ENCODE data around the gene SPATA21.
"Not testable (repeated sequence)": the region's sequence is repeated elsewhere in the genome, so short reads cannot be mapped to it uniquely, and the experiment has no call there.

SPATA21 gene

GRCh38 chr1:16436946-16437474 lies at the start of gene SPATA21:
Gene SPATA21 (minus strand): TSS chr1:16437424. CDS start chr1:16431371, 6,053 bp downstream.
- DNase-seq: no peak

- DNase-seq: not testable (repeated sequence)
These were observed 49.8 kb upstream of the SPATA21 start for GRCh38 chr1:16487011-16487410.

GRCh38 chr1:16486316-16486715 lies 49.1 kb upstream of the SPATA21 start:
- not testable (repeated sequence) for DNase-seq

GRCh38 chr1:16484931-16485330 lies 47.7 kb upstream of the SPATA21 start:
- no peak for DNase-seq

DNA sequence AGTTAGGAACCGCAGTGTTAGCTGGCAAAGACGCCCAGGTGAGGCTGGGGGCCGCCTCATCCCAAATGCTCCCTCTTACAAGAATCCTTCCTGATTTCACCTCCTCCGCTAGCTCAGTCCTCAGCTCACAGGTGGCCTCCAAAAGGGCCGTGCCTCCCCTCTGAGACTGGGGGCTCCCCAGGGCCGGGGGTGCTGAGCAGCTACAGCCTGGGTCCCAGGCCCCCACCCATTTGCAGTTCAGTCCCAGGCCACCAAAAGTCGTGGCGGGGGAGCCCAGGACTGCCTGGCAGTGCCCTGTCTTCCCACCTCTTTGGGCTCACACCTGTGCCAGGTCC lies 47.2 kb upstream of the SPATA21 start:
- DNase-seq: no peak

DNA sequence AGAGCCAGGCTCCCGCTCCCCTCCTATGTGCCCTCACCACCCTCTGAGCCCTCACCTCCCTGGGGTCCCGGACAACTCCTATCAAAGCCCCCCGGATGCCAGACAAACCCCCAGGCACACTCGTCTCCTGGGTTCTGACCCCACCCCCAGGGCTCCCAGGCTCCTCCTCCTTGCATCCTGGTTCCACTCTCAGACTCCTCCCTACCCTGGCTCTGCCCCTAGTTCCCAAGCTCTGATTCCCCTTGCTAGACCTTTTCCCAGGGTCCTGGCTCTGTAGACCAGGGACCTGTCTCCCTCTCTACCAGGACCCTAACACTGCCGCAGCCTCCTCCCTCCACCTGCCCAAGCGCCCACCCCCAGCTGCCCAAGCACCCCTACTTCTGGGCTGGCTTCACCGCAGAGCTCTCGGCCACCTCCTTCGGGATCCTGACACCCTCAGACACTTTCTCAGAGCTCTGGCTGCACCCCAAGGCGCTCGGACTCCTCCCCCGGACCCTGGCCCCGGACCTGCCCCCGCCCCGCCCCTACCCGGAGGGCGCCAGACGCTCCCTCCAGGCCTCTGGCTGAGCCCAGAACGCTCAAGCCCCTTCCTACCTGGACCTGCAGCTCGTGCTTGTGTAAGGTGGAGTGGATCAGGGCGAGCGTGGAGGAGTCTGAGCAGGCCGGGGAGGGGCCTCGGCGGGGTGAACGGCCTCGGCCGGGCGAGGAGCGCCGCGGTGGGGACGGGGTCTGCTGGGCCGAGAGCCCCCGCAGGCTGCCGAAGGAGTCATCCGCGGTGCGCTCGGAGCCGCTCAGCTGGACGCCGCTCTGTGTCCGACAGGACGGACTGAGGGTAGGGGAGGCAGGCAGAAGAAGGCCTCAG lies 46.6 kb upstream of the SPATA21 start:
- not testable (repeated sequence) for DNase-seq

DNA sequence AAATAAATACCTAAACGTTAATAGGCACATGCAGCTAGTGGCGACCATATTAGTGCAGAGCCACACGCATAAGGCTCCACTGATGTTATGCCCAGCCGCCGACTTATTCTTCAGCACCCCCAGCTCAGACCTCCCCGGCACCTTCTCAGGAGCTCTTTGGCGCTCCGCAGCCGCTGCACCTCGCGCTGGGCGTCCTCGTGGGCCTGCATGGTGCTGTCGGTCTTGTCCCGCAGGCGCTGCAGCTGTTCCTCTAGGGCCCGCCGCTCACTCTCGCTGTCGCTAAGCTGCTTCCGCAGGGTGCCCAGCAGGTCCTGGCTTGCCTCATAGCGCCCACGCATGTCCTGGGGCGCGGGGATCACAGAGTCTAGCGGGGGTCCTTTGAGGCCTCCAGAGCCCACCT lies 45.9 kb upstream of the SPATA21 start:
- not testable (repeated sequence) for DNase-seq

DNA sequence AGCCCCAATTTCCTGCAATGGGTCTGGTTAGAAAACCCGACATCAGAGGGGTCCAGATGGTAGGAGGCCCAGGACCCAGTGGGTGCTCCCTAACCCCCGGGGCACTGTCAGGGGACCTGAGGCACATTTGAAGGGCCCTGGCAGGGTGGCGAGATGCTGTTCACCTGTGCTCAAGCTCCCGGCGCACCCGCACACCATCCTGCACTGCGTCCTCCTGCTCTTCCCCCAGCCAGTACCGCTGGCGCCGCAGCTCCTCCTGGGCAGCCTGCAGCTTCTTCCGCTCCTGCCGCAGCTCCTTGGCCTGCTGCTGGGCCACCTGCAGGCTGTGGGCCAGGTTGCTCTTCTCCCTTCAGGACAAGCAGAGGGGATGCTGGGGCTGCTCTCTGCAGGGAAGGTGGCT lies 40.9 kb upstream of the SPATA21 start:
- DNase-seq: no peak

DNA sequence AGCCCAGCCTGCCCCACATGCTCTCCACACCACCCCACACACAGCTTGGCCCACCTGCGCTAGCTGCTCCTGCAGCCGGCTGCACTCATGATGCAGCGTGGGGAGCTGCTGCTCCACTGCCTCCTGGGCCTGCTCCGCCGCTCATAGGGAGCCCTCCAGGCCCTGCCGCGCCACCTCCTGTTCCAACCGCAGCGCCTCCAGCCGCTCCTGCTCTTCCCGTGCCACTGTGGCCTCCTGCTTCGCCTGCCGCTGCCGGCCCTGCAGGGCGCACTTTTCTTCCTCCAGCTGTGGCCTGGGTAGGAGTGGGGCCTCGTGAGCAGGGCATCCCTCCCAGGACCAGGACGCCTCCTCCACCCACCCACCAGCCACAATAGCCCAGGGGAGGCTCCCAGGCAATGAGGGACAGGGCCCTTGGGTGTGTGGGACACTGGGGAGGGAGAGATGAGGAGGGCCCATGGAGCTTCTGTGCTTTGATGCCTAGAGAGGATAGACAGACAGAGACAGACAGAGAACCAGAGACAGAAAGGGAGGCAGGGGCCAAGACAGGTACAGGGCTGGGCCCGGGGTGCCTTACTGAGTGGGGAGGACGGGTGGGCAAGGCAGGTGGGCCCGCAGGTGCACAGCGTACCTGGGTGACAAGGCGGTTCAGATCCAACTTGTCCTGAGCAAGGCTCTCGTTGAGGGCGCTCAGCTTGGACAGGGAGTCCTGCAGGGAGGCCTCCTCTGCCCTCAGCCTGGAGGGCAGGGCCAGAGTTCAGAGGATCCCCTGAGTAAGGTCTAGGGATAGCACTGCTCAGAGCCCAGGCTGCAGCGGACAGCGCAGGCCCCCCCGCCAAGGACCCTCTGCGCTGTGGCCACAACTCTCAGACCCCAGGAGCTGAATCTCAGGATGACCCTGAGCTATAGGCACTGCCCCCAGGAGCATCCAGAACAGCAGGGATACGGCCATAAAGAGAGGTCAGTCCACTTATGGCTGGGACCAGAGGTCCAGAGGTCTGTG lies 38.8 kb upstream of the SPATA21 start:
- not testable (repeated sequence) for DNase-seq

- not testable (repeated sequence) for DNase-seq
These were observed 37.7 kb upstream of the SPATA21 start for GRCh38 chr1:16474891-16475290.

DNA sequence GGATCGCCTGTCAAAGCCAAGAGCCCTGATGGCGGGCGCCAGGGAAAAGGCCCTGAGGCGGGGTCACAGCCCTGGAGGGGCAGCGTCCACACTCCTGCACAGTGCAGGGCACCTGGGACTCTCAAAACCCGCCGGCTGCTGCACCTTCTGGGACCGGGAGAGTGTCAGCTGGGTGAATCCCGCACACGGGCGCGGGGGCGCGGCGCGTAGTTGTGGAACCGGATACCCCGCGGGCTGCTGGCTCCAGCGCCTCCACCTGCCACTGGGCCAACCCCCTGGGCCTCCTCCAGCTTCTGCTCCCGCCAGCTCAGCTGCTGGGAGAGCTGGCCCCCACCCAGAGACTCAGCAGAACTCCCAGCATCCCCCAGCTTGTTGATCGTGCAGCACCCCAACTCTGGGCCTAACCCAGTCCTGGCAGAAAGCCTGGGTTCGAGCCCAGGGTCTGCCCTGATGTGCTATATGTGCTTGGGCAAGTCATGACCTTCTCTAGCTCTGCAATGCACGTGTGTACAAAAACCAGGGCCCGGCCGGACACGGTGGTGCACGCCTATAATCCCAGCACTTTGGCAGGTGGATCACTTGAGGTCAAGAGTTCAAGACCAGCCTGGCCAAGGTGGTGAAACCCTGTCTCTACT lies 37.1 kb upstream of the SPATA21 start:
- DNase-seq: no peak

DNA sequence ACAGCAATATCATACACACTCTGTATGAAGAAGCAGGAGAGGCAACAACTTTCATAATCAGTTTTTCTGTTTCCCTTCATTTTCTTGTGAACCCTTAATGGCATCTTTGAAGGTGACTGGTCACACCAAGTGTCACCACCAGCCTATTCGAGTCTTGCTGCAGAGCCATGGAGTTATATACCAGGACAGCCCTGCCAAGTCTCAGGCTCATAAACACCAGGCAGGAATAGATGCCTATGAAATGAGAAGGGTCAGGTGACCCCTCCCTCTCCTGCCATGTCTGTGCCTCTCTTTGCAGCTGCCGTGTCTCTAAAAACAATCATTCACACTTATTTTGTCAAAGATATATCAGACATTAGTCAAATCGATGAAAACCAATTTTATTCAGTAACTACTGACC lies 31.3 kb upstream of the SPATA21 start:
- DNase-seq: no peak

DNA sequence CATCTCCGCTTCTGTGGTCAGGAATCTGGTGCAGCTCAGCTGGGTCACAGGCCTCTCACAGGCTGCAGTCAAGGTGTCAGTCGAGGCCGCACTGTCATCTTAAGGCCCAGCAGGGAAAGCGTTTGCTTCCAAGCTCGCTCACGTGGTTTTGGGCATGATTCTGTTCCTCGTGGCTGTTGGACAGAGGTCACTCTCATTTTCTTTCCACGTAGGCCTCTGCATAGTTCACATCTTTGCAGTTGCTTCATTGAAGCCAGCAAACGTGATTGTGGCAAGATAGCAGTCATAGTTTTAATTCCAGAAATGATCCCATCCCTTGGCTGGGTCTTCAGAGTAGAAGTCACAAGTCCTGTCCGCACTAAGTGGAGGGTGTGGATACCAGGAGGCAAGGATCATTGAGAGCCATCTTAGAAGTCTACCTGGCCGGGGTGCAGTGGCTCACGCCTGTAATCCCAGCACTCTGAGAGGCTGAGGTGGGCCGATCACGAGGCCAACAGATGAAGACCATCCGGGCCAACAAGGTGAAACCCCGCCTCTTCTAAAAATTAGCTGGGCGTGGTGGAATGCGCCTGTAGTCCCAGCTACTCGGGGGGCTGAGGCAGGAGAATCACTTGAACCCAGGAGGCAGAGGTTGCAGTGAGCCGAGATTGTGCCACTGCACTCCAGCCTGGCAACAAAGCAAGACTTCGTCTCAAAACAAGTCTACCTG lies 27.8 kb upstream of the SPATA21 start:
- no peak for DNase-seq

GRCh38 chr1:16462773-16463330 lies 25.6 kb upstream of the SPATA21 start:
- DNase-seq: no peak

GRCh38 chr1:16461681-16462080 lies 24.5 kb upstream of the SPATA21 start:
- DNase-seq: no peak

GRCh38 chr1:16459352-16459925 lies 22.2 kb upstream of the SPATA21 start:
- DNase-seq: no peak

DNA sequence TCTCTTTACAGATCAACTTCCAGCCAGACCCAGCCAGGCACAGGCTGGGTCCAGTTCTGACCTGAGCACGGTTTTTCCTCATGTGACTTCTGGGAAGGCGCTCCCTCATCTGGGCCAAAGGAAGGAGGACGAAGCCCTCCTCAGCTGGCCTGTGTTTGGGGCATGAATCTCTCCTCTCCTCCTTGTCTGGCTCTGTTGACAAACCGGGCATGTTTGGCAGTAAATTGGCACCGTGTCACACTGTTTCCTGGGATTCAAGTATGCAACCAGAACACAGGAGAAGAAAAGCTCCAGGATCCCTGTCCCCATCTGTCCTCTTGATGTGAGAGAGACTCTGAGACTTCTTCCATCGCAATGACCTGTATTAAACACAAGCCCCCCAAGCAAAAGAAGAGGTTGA lies 21.6 kb upstream of the SPATA21 start:
- no peak for DNase-seq

DNA sequence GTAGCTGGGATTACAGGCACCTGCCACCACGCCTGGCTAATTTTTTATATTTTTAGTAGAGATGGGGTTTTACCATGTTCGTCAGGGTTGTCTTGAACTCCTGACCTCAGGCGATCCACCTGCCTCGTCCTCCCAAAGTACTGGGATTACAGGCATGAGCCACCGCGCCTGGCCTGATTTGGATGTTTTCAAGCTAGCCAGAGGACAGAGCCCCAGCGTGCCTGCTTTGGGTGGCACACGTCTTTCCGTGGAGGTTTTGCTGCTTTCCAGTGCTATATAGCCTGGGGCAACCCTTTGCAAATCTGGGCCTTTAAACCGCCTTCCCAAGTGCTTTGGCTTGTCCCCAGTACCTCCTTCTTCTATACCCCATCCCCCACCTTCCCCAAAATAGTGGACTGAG lies 18.9 kb upstream of the SPATA21 start:
- not testable (repeated sequence) for DNase-seq

- DNase-seq: not testable (repeated sequence)
These were observed 17.7 kb upstream of the SPATA21 start for GRCh38 chr1:16454909-16455308.

DNA sequence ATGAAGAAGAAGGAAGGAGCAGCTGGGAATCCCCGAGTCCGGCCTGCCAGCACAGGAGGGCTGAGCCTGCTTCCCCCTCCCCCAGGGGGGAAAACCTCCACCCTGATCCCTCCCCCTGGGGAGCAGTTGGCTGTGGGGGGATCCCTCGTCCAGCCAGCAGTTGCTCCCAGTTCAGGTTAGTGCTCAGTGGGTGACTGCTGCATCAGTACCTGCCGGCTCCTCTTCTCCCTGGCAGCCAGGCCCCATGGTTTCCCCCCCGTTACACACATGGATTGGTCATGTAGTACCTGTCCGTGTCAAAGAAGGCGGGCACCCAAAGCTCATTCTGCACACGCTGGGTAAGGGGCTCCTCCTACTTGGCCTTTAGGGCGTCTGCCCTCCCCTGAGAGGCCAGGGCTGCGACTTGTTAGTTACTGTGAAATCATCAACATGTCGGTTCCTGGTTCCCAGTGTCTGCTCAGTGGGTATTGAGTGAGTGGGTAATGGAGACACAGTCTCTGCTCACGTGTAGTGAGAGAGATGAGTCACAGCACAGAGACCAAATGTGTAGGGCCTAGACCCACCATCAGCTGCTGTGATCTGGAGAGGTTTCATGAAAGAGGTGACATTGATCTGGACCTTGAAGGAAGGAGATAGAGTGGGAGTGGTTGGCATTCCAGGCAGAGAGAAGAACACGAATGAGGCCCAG lies 14.8 kb upstream of the SPATA21 start:
- DNase-seq: no peak
